Activated CD4-positive, alpha-beta T cell treated with anti-CD3 and anti-CD28 coated beads, Interleukin-2, amount 10 ng/mL, durations not matched to agents 7 days and 5 days (primary cell): ENCODE measurements around the gene PLEK. TPM values are rescaled to one million over a fixed set of nuclear protein-coding genes. Genes with fewer than 3 reads are reported as not detected.

Source experiments
- CTCF ChIA-PET: fragments of 350-600 bp; sonication (Branson Sonifier 250); formaldehyde crosslinking; loops from one replicate; lab custom pipeline; 2021; ENCODE audit warnings: antibody characterized with exemption; lab: Charles Lee
- POLR2A ChIA-PET: fragments of 350-600 bp; sonication (Branson Sonifier 250); formaldehyde crosslinking; loops from one replicate; lab custom pipeline; 2021; ENCODE audit warnings: antibody characterized with exemption; lab: Charles Lee
- DNase-seq: peaks from one replicate; pipeline ENCODE4 v3.0.0-alpha.2; 2020
- H3K27ac Mint-ChIP-seq: one replicate; pipeline ENCODE4 v1.8.0; 2021; ENCODE audit warnings: mild to moderate bottlenecking, moderate library complexity, mixed read lengths
- H3K27me3 Mint-ChIP-seq: one replicate; pipeline ENCODE4 v1.8.0; 2021; ENCODE audit warnings: mixed read lengths
- H3K36me3 Mint-ChIP-seq: one replicate; pipeline ENCODE4 v1.8.0; 2021; ENCODE audit warnings: low read depth, mixed read lengths
- H3K4me1 Mint-ChIP-seq: one replicate; pipeline ENCODE4 v1.8.0; 2021; ENCODE audit warnings: mixed read lengths
- H3K4me3 Mint-ChIP-seq: one replicate; pipeline ENCODE4 v1.8.0; 2021; ENCODE audit warnings: mild to moderate bottlenecking, moderate library complexity, mixed read lengths
- H3K9me3 Mint-ChIP-seq: one replicate; pipeline ENCODE4 v1.8.0; 2021; ENCODE audit warnings: mixed read lengths
- total RNA-seq, 2 experiments: library from RNA; stranded (reverse); gene quantifications; one replicate each; pipeline ENCODE4 v1.2.3, GENCODE V29; 2021

Gene PLEK
- total RNA-seq, 2 experiments from 2014 or later: 0.40 to 0.60 TPM

DNA sequence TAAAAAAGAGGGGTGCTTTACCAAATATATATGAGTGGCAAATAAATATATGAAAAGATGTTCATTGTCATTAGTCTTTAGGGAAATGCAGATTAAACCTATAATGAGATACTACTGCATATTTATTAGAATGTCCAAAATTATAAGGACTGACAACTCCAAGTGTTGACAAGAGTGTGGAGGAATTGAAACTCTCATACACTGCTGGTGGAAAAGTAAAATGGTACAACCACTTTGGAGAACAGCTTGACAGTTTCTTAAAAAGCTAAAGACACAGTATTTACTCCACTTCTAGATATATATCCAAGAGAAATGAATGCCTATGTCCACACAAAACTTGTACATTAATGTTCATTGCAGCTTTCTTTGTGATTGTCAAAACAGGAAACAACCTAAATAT, 50.4 kb downstream of the PLEK start:
- CTCF ChIA-PET: interaction anchor here (0.8 to 1.0 kb wide), 3 partner anchors 26 to 44 kb away, joined by 3 to 4 read pairs (median 3); no protein-coding TSS in a partner anchor
- no peaks in the 10 kb centered on the region for H3K36me3 Mint-ChIP-seq
- H3K4me1 Mint-ChIP-seq: peaks cover 6% of the 10 kb centered on the region

DNA sequence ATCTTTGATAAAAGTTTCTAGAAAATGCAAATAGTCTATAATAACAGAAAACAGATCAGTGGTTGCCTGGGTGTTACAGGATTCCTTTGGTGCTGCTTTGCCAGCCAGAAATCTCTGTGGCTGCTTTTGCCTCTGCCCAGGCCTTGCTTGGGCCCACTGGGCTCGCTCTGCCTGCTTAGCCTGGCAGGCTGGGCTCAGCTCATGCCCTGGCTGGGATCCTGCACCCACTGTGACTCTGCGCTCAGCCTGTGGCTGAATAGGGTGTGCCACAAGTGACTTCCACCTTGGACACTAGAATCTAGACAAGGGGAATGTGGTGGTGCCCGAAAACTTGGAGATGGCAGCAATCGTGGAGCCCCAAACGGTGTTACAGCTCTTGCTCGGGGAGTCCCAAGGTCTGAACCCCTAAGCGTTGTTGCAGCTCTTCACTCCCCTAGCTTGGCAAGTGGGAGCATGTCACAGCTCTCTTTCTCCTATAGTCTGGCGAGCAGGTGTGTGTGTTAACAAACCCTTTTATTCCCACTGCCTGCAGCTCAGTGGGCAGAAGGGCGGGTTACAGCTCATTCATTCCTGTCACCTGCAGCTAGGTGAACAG, 51.1 kb downstream of the PLEK start:
- no peak for DNase-seq
- H3K9me3 Mint-ChIP-seq: no peaks in the 10 kb centered on the region
- no peaks in the 10 kb centered on the region for H3K36me3 Mint-ChIP-seq
- POLR2A ChIA-PET: interaction anchor here (0.6 kb wide), 1 partner anchor 15 kb away, joined by 10 read pairs; no protein-coding TSS in a partner anchor
- H3K27me3 Mint-ChIP-seq: peaks cover 7% of the 10 kb centered on the region
- H3K4me1 Mint-ChIP-seq: peaks cover 6% of the 10 kb centered on the region
- CTCF ChIA-PET: interaction anchor here (0.9 kb wide), 1 partner anchor 34 kb away, joined by 3 read pairs; no protein-coding TSS in a partner anchor
- no peak overlapping the region for H3K4me3 Mint-ChIP-seq
- H3K27ac Mint-ChIP-seq: no peak overlapping the region

More for the DNA sequence above, 50.4 kb downstream of the PLEK start:
- POLR2A ChIA-PET: no interaction called here
- Mint-ChIP-seq H3K27me3 (peaks cover 7% of the 10 kb centered on the region), H3K4me3 (no peak overlapping the region), H3K27ac (no peak overlapping the region), H3K9me3 (no peaks in the 10 kb centered on the region)
- DNase-seq: no peak

GRCh38 chr2:68417926-68418325, 52.8 kb downstream of the PLEK start:
- Mint-ChIP-seq H3K9me3 (no peaks in the 10 kb centered on the region), H3K4me1 (peaks cover 2% of the 10 kb centered on the region), H3K36me3 (peaks cover 3% of the 10 kb centered on the region), H3K27ac (no peak overlapping the region), H3K27me3 (peaks cover 7% of the 10 kb centered on the region), H3K4me3 (no peak overlapping the region)
- CTCF ChIA-PET: no interaction called here
- no peak for DNase-seq
- POLR2A ChIA-PET: no interaction called here

- Mint-ChIP-seq H3K4me3 (no peak overlapping the region), H3K27ac (no peak overlapping the region), H3K36me3 (peaks cover 3% of the 10 kb centered on the region), H3K4me1 (peaks cover 2% of the 10 kb centered on the region), H3K27me3 (peaks cover 7% of the 10 kb centered on the region), H3K9me3 (no peaks in the 10 kb centered on the region)
- POLR2A ChIA-PET: no interaction called here
- no peak for DNase-seq
- CTCF ChIA-PET: interaction anchor here (0.6 kb wide), 1 partner anchor 16 kb away, joined by 3 read pairs; no protein-coding TSS in a partner anchor
Measured at GRCh38 chr2:68418419-68418818, 53.3 kb downstream of the PLEK start.

GRCh38 chr2:68418855-68419254, 53.8 kb downstream of the PLEK start:
- ChIA-PET POLR2A (no interaction called here), CTCF (interaction anchor here (0.6 to 1.1 kb wide), 3 partner anchors 16 to 44 kb away, joined by 3 read pairs; no protein-coding TSS in a partner anchor)
- peaks cover 7% of the 10 kb centered on the region for H3K27me3 Mint-ChIP-seq
- H3K27ac Mint-ChIP-seq: no peak overlapping the region
- peaks cover 2% of the 10 kb centered on the region for H3K4me1 Mint-ChIP-seq
- H3K9me3 Mint-ChIP-seq: no peaks in the 10 kb centered on the region
- no peak for DNase-seq
- H3K36me3 Mint-ChIP-seq: peaks cover 3% of the 10 kb centered on the region
- no peak overlapping the region for H3K4me3 Mint-ChIP-seq

DNA sequence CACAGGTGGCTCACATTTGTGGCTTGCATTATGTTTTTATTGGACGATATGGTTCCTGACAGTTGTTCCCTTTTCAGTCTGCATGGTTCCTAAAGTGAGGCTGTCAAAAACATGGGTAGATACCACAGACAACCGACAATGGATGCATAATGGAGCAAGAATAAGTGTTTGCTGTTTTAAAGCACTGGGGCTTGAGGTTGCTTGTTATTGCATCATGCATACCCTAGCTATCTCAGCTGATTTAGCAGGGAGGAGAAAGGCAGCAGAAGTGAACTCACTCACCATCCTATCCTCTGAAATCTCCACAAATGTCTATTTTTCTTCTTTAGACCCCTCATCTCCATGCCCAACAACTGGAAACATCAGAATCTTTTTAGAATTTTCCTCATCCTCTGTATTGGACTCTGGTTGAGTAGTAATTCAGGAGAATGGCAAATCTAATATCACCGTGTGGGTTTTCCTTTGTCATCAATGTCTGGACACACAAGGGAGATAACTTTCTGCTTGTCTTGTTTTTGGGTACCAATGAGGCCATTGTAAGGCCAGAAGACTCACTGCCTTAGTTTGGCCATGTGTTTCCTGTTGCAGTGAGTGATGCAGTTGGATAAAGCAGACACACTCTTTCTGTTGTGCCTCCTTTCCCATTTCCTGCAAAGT, 55.3 kb downstream of the PLEK start:
- DNase-seq: no peak
- CTCF ChIA-PET: interaction anchor here (0.8 to 1.0 kb wide), 2 partner anchors 43 to 175 kb away, joined by 3 read pairs; no protein-coding TSS in a partner anchor
- no peak overlapping the region for H3K4me3 Mint-ChIP-seq

DNA sequence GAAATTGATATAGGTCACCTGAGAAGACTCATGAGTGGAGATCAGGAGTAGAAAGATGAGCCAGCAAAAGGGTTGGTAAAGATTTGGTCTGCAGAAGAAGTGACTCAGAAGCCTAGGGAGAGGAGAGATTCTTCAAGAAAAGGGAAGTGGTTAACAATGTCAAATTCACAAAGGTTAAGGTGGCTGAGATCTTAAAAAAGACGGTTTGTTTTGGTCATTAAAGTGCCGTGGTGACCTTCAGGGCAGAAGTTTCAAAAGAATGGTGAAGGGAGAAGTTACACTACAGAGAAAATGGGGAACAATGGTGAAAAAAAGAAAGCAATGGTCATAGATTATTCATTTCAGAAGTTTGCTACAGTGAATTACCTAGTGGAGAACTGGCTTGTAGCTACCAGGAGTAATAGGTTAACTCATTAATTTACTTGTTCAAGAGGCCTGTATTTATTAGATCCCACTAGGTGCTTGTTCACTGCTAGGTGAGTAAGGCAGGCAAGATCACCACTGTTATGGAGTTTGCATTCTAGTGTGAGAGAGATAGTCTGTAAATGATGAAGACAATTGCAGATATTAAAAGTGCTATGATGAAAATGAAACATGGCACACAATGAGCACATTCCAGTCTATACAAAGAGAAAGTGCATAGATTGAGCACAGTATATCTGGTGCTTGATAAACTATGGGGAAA, 59.0 kb downstream of the PLEK start:
- Mint-ChIP-seq H3K27ac (no peak overlapping the region), H3K27me3 (peaks cover 5% of the 10 kb centered on the region), H3K9me3 (no peaks in the 10 kb centered on the region), H3K4me1 (peaks cover 3% of the 10 kb centered on the region), H3K4me3 (no peak overlapping the region), H3K36me3 (peaks cover 3% of the 10 kb centered on the region)
- DNase-seq: no peak
- CTCF ChIA-PET: no interaction called here
- POLR2A ChIA-PET: no interaction called here

More for the DNA sequence above, 55.3 kb downstream of the PLEK start:
- H3K4me1 Mint-ChIP-seq: peaks cover 2% of the 10 kb centered on the region
- H3K27ac Mint-ChIP-seq: no peak overlapping the region
- H3K27me3 Mint-ChIP-seq: peaks cover 7% of the 10 kb centered on the region
- no peaks in the 10 kb centered on the region for H3K9me3 Mint-ChIP-seq
- POLR2A ChIA-PET: no interaction called here
- peaks cover 3% of the 10 kb centered on the region for H3K36me3 Mint-ChIP-seq

DNA sequence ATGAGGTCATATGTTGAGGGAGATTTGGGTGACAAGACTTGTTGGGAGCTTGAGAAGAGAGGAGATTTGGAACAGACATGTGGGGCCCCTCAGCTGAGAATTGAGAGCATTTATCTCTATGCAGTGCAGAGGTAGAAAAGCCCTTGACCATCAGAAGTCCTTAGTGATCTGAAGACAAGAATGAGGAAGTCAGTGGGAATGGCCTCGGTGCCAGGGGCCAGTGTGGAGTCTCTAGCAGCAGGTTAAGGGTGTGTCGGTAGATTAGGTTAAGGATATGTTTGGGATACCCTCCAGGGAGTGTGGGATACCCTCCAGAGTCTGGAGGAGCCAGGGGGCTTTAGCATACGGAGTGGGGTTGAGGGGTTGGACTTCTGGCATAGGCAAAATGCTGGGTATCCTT, 60.4 kb downstream of the PLEK start:
- H3K36me3 Mint-ChIP-seq: peaks cover 3% of the 10 kb centered on the region
- no peaks in the 10 kb centered on the region for H3K9me3 Mint-ChIP-seq
- ChIA-PET CTCF (interaction anchor here (0.5 kb wide), 1 partner anchor 56 kb away, joined by 3 read pairs; no protein-coding TSS in a partner anchor), POLR2A (no interaction called here)
- H3K4me1 Mint-ChIP-seq: peaks cover 3% of the 10 kb centered on the region
- no peak overlapping the region for H3K27ac Mint-ChIP-seq
- no peaks in the 10 kb centered on the region for H3K27me3 Mint-ChIP-seq
- no peak for DNase-seq
- no peak overlapping the region for H3K4me3 Mint-ChIP-seq

DNA sequence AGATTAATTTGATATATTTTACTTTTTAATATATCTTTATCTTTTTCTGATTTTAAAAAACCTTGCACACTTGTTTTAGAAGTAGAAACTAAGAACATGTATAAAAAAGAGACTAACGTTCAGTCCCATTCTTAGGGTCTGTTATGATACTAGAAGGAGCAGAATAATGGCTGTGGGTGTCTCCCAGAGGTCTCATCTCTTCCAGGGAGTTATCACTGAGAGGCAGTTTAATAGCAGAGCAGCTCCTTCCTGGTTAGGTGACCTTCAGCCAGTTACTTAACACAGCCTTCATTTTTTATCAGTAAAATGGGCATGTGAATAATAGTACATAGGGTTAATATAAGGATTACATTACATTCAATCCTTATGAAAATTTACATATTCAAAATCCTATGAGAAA, 61.4 kb downstream of the PLEK start:
- Mint-ChIP-seq H3K4me1 (peaks cover 3% of the 10 kb centered on the region), H3K9me3 (no peaks in the 10 kb centered on the region), H3K27me3 (no peaks in the 10 kb centered on the region), H3K4me3 (no peak overlapping the region), H3K36me3 (peaks cover 3% of the 10 kb centered on the region), H3K27ac (no peak overlapping the region)
- ChIA-PET CTCF (no interaction called here), POLR2A (no interaction called here)
- DNase-seq: no peak

DNA sequence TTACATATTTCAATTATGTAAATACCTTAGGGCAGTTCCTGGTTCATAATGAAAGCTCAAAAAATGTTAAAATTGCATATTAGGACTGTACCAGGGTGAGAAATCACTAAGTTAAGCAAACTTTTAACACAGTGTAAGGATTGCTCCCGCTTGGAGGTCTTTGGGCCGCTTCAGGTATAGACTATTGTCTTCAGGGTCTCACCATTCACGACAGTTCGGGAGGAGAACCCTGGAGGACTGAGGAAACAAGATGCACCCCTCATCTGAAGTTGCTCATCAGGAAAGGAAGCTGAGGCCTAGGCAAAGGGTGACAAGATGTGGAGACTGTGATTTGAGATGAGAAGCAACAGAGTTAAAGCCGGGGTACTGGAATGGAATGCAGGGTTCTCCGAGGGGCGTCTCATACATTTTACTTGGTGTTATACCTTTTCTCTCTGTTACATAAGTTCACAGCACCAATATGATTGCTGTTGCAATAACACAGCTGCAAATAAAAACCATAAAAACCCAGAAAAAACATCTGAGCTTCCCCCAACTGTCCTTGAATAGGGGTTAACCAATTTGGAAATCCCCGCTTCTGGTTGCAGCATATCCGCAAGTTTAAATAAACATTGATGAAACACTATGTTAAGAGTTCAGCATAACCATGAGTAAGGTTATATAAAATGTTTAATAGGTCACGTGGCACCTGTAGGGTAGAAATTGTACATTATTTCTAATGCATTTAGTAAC, 61.9 kb downstream of the PLEK start:
- Mint-ChIP-seq H3K4me3 (no peak overlapping the region), H3K9me3 (no peaks in the 10 kb centered on the region), H3K27me3 (no peaks in the 10 kb centered on the region), H3K4me1 (peaks cover 3% of the 10 kb centered on the region), H3K27ac (no peak overlapping the region), H3K36me3 (peaks cover under 1% of the 10 kb centered on the region)
- ChIA-PET CTCF (no interaction called here), POLR2A (no interaction called here)
- DNase-seq: no peak

GRCh38 chr2:68428126-68428525, 63.0 kb downstream of the PLEK start:
- H3K4me3 Mint-ChIP-seq: no peak overlapping the region
- CTCF ChIA-PET: interaction anchor here (4.6 kb wide), 1 partner anchor 13 kb away, joined by 26 read pairs; no protein-coding TSS in a partner anchor
- peaks cover 3% of the 10 kb centered on the region for H3K4me1 Mint-ChIP-seq
- no peak overlapping the region for H3K27ac Mint-ChIP-seq
- H3K27me3 Mint-ChIP-seq: no peaks in the 10 kb centered on the region
- no peak for DNase-seq
- H3K36me3 Mint-ChIP-seq: no peaks in the 10 kb centered on the region
- no peaks in the 10 kb centered on the region for H3K9me3 Mint-ChIP-seq
- POLR2A ChIA-PET: no interaction called here

- Mint-ChIP-seq H3K4me3 (no peak overlapping the region), H3K27me3 (no peaks in the 10 kb centered on the region), H3K4me1 (peaks cover 3% of the 10 kb centered on the region), H3K36me3 (no peaks in the 10 kb centered on the region), H3K27ac (no peak overlapping the region), H3K9me3 (no peaks in the 10 kb centered on the region)
- ChIA-PET CTCF (interaction anchor here (1.4 to 4.6 kb wide), 2 partner anchors 12 to 14 kb away, joined by 3 to 26 read pairs; no protein-coding TSS in a partner anchor), POLR2A (no interaction called here)
- DNase-seq: no peak
Measured at GRCh38 chr2:68428746-68429145, 63.7 kb downstream of the PLEK start.
